GM18858 (cell line): ENCODE measurements around the gene C19orf73.
A peak's percentile ranks its signal among the peaks of the same experiment; 100 is the strongest.
"Not testable (repeated sequence)": the region's sequence is repeated elsewhere in the genome, so short reads cannot be mapped to it uniquely, and the experiment has no call there.

Experiments
- ATAC-seq: cut with Tn5 transposase; IDR thresholded peaks from one replicate; pipeline ENCODE4 v1.9.1; 2021; ENCODE audit not compliant: unreplicated experiment

Gene C19orf73

GRCh38 chr19:49103331-49104085 lies 15.4 kb downstream of the C19orf73 start:
- ATAC-seq = no peak

DNA sequence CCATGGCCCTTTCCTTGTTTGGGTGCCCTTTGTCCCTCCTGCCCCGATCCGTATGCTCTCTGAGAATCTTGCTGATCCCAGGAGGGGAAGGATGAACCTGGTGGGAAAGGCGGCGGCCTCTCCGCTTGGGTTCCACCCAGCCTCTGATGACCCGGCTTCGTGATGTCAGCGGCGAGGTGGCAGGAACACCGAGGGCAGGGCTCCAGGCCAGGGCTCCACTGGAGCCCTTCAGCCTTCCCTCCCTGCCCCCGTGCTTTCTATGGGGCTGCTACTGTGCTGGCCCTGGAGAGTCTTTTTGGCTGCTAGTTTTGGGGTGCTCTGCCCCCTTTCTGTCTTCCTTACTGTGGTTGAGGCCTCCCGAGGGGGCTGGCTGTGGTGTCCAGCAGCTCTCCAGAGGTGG lies 16.6 kb downstream of the C19orf73 start:
- ATAC-seq = no peak

- no peak for ATAC-seq
Measured at GRCh38 chr19:49101160-49101559, 17.8 kb downstream of the C19orf73 start.

DNA sequence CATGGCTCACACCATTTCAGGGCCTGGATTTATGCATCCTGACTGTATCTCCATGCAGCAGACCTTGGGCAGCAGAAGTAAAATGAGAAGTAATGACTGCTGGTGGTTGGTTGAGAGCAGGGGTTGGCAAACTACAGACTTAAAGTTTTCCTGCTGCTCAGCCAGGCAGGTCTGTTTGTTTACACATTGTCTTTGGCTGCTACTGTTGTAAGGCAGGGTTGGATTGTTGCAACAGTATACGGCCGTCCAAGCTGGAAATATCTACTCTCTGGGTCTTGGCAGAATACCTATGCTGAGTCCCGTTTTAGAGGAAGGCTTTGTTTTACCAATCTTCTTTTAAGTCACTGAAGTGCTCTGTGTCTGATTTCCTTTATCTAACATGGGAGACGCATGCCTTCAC lies 20.1 kb downstream of the C19orf73 start:
- ATAC-seq = no peak

DNA sequence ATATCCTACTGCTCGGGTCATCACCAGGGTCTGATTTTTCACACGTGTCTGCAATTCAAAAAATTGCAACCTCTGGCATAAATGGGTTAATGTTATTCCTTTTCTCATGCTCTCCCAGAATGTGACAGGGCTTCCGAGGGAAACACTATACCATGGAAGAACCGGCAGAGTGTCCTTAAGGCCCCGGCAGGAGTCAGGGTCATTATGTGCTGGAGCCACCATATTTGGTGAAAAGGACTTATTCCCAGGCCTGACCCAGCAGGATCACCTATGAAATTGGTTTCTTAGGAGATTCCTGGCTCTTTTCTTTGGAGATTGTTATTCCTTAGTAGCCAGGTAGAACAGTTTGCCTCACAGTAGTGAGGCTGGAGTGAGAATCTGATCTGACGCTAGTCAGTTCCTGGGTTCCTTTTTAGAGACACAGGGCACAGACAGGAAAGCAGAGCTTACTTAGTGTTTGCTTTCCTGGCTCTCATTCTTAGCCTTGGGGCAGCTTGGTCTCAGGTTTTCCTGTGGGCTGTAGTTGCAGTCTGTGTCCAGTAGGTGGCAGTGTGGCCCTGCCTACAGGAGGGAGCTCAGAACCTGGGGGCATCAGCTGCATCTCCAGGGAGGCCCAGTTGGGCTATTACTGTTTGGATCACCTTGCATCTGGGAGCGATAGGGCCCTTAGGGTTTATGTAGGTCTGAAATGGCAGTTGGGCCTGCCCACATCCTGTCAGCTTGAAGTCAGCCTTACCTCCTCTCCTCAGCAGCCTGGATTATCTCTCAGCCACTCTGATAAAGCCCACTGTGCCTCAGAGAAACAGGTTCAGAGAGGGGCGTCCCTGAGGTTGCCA lies 21.3 kb downstream of the C19orf73 start:
- ATAC-seq = no peak

- ATAC-seq = no peak
Measured at GRCh38 chr19:49094505-49095482, 24.1 kb downstream of the C19orf73 start.

- ATAC-seq = no peak
Measured at GRCh38 chr19:49092686-49093085, 26.3 kb downstream of the C19orf73 start.

- no peak for ATAC-seq
Measured at GRCh38 chr19:49091391-49092038, 27.4 kb downstream of the C19orf73 start.

DNA sequence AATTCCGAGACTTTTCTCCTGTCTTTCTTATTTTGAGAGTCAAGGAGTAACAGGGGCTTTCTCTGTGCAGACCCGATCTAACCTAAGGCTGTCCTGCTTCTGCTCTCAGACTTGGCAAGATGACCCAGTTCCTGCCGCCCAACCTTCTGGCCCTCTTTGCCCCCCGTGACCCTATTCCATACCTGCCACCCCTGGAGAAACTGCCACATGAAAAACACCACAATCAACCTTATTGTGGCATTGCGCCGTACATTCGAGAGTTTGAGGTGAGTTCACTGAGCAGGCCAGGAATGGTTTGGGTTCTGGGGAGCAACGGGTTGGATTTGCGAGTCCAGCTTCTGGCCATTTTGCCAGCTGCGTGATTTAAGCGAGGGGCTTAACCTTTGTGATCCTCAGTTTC lies 32.6 kb downstream of the C19orf73 start:
- no peak for ATAC-seq

DNA sequence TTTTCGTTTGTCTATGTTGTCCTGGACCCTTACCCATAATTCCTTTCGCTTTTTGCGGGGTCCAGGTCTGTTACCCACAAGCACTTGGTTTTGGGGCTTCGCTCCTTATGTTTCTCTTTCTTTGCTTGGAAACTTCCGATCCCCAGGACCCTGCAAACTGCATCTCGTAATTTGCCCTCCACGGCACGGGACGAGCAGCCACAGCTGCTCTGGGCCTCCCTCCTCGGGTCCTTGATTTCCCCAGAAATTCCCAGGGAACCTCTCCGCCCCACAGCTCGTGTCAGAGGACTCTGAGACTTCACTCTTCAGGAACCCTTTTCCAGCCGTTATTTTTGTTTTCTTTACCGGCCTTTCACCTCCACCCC lies 33.1 kb downstream of the C19orf73 start:
- ATAC-seq = no peak

DNA sequence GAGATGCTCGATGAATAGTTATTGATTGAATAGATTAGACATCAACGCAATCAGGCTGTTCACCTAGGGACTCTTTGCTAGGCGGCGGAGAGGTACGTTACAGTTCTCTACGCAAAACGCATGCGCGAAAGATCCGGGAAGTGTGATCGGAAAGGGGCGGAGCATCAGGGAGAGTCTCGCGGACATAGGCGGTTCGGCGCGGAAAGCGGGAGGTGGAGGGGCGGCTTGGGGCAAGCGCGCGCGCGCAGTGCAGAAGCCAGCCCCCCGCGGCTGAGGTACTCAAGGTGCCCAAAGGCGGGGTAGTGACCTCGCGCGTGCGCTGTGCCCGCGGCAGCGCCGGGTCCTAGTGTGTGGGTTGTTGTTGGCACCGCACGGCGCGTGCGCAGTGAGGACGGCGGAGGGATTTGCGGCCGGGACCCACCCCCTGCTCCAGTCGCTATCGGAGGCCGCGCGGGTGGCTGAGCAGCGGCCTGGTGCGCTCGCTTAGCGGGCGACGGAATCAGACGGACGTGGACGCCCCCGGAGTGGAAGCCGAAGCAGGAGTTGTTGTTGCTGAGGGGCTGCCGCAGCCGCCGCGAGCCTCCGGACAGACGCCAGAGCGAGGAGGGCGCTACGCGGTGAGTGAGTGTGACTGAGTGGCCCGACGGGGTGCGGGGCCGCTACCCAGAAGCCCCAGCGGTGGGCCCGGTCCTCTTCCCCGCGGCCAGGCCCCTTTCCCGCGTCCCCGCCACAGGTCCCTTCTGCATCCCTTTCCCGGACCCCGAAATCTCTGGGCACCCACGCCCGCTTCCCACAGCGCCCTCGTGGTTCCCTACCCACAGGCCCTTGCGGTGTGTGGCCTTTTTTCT lies 33.7 kb downstream of the C19orf73 start, which contains the start of gene SNRNP70:
Gene SNRNP70, plus strand, starts transcription at position 432 of the 848 bp plus-strand sequence. CDS start 964 bp downstream, outside the sequence.
- ATAC-seq = peak; percentile 72

DNA sequence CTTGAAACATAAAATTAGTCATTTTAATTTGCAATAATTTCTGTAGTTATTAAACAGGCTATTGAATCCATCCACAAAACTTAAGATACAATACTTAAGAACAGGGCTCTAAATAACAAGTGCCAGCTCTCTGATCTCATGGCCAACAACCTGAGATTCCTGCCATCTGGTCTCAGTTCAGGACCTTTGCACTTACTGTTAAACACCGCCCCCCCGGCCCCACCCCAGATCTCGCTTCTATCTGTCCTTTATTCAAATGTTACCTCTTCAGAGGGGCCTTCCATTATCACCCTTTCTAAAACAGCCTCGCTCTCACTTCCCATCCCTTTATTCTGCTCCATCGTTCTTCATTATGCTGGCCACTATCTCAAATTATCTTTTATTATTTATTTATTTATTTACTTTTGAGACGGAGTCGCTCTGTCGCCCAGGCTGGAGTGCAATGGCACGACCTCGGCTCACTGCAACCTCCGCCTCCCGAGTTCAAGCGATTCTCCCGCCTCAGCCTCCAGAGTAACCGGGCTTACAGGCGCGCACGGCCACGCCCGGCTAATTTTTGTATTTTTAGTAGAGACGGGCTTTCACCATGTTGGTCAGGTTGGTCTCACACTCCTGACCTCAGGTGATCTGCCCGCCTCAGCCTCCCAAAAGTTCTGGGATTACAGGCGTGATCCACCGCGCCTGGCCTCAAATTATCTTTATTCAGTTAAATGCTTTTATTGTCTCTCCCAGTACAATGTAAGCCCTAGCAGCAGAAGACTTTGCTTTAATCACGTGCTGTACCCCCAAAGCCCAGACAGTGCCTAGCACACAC lies 34.5 kb downstream of the C19orf73 start:
- no peak for ATAC-seq

GRCh38 chr19:49081273-49081672 lies 37.7 kb downstream of the C19orf73 start:
- ATAC-seq = no peak

- no peak for ATAC-seq
Measured at GRCh38 chr19:49080392-49080791, 38.6 kb downstream of the C19orf73 start.

DNA sequence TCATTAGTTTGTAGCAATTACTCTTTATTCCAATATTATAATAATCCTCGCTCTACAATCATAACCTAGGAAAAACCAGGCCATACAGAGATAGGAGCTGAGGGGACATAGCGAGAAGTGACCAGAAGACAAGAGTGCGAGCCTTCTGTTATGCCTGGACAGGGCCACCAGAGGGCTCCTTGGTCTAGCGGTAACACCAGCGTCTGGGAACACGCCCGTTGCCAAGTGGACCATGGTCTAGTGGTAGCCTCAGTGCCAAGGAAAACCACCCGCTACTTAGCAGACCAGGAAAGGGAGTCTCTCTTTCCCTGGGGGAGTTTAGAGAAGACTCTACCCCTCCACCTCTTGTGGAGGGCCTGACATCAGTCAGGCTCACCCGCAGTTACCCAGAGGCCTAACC lies 44.1 kb downstream of the C19orf73 start:
- not testable (repeated sequence) for ATAC-seq

DNA sequence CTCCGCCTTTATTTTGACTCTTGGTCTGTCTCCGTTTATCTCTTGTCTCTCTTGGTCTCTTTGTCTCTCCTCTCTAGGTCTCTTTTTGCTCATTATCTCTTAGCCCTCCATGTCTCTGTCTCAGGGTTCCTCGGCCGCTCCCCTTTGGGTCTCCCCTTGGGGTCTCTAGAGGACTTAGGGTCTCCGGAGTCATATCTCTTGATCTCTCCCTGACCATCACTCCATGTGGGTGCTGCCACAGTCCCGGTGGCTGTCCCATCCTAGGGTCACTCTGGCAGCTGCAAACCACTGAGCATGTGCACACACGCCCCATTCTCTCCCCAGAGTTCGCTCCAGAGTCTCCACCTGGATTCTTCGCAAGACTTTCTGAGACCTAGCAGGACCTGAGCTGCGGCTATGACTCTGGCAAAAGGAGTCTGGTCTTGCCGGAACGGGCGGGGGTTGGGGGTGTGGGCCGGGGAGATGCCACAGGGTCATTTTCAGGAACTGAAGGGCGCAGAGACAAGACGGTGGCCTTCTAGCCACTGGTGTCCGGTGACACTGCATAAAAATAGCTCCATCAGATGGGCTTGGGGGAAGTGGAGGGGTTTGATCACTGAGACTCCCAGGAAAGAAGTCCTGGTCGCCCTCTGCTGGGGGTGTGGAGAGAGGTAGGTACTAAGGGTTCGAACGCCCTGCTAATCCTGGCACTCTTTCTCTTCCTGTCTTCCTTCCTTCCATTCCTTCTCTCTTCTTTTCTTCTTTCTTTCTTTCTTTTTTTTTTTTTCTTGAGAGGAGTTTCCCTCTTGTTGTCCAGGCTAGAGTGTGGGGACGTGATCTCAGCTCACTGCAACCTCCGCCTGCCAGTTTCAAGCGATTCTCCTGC lies 45.2 kb downstream of the C19orf73 start:
- ATAC-seq = no peak

- no peak for ATAC-seq
Measured at GRCh38 chr19:49071860-49072547, 46.9 kb downstream of the C19orf73 start.
